Activated CD4-positive, alpha-beta T cell treated with anti-CD3 and anti-CD28 coated beads, Interleukin-2, amount 50 U/mL, for 4 hours (primary cell): ENCODE data around the gene DDI1.
"Not testable (repeated sequence)": the region's sequence is repeated elsewhere in the genome, so short reads cannot be mapped to it uniquely, and the experiment has no call there.

Source experiments
- DNase-seq, 2 experiments: peaks; one replicate each; pipeline ENCODE4 v3.0.0-alpha.2; 2020

DDI1 gene

DNA sequence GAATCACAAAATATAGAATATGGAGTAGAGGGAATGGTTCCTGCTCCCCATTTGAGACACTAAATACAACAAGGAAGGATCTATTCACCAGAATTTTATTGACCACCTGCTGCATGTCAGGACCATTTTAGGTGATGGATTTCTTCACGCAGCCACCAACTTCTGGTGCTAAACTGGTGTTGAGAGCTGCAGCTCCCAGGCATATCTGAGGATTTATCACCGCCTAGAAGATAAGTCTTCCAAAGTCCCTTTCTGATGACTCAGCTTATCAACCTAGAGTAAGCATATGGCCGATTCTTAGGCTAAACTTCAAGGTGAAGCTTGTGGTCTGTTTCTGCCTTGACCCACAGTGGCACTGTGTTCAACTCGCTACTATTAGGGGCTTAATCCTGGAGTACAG is 6.7 kb downstream of the DDI1 start:
- no peak for DNase-seq

DNA sequence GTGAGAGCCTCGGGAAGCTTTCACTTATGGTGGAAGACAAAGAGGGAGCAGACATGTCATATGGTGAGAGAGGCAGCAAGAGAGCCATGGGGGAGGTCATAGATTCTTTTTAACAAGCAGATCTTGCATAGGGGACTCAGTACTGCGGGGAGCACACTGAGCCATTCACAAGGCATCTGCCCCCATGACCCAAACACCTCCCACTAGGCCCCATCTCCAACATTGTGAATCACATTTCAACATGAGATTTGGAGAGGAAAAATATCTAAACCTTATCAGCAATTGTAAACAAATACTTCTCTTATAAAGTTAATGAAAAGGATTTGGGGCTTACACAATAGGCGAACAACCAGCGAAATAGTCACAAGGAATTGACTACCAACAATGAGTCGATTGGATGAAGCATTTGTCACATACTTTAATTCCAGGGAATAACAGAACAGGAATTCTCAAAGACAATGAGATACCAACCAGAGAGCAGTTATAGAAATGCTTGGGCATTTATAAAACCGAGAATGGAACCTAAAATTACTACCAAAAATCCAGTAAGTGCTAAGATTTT is 7.3 kb downstream of the DDI1 start:
- no peak for DNase-seq

DNA sequence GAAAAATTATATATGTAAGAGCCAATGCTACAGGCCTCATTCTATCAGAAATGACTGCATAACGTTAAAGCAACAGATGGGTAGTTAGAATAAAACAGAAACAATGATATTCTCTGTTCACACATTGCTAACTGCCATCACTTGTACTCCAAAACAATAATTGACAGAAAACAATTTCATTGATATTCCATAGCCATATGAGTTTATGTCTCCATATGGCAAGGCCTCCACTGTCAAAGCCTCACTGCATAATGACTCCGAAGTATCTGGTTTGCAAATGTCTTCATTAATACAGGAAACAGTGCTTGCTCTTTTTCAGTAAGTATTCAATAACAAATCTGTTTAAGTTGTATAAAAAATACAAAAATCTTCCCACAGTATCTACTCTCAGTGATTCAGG is 9.9 kb downstream of the DDI1 start:
- DNase-seq = no peak

DNA sequence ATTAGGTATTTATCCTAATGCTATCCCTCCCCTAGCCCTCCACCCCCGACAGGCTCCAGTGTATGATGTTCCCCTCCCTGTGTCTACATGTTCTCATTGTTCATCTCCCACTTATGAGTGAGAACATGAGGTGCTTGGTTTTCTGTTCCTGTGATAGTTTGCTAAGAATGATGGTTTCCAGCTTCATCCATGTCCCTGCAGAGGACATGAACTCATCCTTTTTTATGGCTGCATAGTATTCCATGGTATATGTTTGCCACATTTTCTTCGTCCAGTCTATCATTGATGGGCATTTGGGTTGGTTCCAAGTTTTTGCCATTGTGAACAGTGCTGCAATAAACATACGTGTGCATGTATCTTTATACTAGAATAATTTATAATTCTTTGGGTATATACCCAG is 10.4 kb downstream of the DDI1 start:
- not testable (repeated sequence) for DNase-seq

DNA sequence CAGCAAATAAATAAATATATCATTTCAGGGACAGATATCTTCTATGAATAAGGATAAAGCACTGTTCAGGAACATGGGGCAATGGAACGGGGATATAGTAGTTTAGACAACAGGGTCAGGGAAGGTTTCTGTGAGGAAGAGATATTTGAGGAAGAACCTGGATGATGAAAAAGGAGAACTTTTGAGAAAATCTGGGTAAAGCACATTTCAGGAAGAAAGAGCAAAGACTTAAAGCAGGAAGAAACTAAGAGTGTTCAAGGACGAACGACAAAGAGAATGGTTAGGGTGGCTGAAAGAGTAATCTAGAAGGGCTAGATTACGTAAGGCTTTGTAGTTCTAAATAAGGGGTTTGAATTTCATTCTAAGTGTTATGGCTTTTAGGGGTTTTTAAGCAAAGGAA is 12.7 kb downstream of the DDI1 start:
- DNase-seq = no peak

DNA sequence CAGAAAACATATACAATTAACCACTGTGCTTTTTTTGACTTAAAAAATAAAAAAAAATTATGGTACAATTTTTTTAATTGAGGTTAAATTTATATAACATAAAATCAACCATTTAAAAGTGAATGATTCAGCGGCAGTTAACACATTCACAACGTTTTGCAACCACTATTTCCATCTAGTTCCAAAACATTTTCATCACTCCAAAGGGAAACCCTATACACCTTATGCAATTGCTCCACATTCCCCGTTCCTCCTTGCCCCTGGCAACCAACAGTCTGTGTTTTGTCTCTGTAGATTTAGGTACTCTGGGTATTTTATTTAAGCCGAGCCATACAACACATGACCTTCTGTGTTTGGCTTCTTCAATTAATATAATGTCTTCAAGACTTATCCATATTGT is 15.3 kb downstream of the DDI1 start:
- DNase-seq = no peak

DNA sequence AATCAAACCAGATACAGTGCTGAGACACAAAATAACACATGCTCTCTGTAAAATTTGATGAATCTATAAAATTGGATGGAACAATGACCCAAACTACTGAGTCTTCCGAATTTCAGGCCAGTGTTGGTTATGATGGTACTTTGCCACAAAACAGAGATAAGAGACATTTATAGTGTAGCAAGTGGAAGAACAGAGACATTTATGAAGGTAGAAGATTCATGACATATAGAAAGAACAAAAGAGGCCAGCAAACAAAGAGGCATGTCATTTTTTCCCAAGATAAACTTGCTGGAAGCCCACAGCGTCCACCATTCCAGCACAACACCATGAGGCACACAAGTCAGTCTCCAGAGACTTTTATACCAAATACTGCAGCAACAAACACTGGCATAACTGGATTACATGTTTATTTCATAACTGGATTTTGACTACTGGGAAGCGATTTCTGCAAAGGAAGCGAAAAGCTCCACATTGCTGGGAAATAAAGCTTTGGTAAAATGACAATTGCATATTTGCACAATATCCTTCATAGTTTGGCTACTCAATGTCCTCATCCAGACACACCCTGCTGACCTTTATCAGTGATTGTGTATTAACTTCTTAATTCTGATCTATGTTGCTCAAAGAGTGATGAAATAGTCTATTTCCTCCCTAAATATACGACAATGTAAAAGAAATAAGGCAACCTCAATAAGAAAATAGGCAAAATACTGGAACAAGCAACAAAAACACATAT is 17.5 kb downstream of the DDI1 start:
- DNase-seq = no peak

DNA sequence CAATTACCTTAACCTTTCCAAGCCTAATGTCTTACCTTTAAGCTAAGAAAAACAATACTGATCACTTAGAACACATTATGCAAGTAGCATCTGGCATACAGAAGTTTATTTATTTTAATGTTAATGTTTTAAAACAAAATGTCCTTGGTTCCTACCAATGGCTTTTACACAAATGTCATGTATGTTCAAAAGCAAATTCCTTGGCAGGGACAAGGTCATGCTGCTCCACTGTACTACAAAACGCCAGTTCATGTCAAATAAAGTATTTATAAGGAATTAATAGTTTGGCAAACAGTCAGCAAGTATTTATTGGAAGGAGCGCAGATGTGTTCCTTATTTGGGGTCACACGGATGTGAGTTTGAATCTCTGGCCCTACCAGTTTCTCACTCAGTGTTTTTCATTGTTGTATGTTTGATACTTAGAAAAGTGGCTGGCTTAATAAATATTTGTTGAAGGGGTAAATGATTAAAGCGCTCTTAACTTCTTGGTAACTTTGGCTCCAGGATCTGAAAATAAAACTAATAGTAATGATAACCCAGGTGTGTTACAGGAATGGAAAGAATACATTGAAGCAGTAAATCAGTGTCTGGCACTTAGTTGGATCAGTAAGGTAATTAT is 18.6 kb downstream of the DDI1 start:
- no peak for DNase-seq

DNA sequence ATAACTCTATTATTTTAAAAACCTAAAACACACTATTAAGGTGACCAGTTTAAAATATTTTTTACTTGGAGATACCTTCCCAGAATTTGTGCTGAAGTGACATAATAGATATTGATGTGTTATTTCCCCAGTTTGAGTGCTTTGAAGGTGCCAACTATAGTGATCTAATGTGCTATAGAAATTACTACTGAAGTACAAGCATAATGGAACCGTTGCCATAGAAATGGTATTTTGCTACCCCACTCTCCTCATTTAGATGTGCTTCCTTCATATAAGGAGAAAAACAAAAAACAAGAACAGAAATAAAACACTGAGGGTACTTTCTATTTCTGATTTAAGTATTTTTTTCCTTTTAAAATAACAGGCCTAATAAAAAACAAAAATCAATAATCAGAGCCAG is 19.2 kb downstream of the DDI1 start:
- no peak for DNase-seq

DNA sequence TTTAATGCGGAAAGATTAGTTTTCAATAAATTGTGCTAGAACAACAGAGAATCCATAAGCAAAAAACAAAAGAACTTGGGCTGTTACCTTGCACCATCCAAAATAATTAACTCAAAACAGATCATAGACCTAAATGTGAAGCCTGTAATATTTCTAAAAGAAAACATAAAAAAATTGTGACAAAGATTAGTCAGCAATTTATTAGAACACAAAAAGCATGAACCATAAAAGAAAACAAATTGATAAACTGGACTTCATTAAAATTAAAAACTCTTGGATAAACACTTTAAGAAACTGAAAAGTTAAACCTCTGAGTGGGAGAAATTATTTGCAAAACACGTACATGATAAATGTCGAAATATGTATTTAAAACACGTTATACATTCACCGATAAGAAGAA is 21.5 kb downstream of the DDI1 start:
- no peak for DNase-seq

DNA sequence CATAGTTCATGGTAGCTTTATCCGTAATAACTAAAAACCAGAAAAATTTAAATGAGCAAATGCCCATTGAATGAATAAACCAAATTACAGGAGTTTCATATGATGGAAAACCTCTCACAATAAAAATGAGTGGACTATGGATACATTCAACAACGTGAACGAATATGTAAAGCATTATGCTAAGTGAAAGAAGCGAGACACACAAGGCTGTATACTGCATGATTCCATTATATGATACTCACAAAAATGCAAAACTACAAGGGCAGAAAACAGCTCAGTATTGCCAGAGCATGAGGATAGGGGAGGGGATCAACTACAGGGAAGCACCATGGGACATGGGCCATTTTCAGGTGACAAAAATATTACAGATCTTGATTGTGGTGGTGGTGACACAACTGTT is 22.2 kb downstream of the DDI1 start:
- no peak for DNase-seq

DNA sequence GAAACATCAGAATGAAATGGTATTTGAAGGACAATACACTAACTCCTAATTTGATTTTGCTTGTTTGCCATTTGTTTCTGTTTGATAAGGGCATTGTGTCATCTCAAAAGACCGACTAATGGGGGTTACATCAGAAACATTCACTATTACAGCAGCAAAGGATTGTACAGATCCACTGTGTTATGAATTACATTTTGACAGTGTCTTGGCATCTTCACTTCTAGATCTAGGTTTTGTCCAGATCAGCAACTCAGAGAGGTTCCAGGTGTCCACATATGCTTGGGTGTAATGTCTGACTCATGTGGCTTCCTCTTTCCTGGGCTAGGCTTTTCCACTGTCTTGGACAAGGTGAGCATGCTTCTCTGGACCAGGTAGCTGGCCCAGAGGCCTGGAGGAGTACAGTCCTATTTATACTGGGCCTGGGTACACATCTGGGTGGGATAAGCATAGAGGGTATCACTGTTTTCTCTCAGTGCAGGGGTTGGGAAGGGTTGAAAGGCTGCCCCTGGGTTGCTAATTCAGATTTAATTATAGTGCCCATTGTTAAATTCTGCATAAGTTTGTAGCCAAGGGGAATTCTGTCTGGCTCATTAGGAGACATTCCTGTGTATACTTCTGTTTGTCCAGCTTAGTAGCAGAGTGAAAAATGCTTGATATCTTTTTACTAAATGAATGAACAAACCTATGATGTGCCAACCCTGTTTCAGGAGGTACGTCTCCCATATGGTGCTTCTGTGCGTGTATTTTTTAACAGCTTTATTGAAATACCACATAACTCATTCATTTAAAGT is 23.8 kb downstream of the DDI1 start:
- DNase-seq = no peak

DNA sequence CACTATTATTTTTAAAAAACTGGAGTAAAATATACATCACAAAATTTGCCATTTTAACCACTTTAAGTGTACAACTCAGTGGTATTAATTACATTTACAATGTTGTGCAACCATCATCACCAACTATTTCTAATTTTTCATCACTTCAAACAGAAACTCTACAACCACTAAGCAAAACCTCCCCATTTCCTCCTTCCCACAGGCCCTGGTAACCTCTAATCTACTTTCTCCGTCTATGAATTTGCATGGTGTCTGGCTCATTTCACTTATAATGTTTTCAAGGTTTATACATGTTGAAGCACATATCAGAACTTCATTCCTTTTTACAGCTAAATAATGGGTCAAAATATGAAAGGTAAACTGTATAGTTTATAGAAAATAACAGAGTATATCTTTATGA is 24.4 kb downstream of the DDI1 start:
- no peak for DNase-seq

DNA sequence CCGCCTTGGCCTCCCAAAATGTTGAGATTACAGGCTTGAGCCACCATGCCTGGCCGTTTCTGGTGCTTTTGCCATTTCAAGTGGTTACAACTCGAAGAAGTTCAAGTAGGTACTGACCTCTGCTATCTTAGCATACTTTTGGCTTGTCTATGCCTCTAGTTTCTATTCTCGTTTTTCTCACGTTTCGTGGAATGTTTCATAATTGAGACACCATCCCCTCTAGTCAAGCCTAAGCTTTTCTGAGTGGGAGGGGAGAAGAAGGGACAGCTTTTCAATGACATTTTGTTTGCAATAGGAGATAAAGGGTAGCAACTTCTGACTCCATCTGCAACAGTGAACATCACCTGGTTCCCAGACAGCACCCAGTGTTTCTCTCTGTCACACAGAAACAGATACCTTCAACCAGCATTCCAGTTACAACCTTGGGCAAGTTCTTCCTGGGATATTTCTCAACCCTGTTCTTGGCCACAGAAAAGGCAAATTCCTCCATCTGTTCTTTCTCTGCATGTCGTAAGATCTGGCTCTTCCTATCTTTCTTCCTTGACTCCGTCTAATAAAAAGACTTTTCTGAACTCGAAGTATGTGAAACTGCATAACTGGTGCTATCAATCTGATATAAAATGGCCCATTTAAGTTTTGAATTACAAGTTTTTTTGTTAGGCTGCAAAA is 25.5 kb downstream of the DDI1 start:
- no peak for DNase-seq

DNA sequence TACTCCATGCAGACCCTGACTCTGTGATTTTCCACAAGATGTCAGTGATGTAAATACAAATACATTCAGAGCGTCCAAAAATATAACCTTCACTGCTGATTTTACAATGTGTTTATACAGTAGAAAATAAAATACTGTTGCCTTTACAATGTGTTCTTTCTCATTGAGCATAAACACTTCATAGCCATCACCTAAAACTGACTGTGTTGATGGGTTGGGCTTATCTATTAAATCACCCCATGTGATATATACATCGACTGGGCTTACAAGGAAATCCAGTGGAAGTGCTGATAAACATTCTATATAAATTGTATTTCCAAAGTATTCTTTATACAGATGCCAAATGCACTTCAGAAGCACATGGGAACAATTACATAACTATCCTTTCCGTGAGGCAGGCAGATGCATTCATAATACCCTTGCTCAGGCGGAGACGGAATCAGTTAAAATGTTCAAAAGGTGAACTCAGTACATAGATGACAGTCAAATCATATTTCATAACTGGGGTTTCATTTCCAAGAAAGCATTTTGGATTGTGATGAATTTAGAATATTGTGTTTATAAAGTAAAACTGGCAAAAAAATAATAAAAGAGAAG is 27.7 kb downstream of the DDI1 start:
- DNase-seq = no peak

DNA sequence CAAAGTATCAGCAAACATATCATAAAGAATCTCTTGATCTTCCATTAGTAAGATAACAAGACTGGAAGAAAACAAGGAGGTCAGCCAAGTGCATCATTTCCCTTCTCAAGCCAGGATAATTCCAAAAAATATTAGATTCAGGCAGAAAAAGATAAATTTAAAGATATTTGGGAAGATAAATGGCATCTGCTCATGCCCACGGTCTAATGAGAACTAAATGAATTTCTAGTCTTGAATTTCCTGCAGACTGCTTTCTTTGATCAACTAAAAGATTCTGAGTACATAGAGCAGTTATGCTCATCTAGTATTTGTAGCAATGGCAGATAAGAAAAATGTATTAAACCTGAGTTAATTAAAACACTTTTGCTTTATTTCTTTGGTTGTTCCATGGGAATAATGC is 31.1 kb downstream of the DDI1 start:
- DNase-seq = no peak

DNA sequence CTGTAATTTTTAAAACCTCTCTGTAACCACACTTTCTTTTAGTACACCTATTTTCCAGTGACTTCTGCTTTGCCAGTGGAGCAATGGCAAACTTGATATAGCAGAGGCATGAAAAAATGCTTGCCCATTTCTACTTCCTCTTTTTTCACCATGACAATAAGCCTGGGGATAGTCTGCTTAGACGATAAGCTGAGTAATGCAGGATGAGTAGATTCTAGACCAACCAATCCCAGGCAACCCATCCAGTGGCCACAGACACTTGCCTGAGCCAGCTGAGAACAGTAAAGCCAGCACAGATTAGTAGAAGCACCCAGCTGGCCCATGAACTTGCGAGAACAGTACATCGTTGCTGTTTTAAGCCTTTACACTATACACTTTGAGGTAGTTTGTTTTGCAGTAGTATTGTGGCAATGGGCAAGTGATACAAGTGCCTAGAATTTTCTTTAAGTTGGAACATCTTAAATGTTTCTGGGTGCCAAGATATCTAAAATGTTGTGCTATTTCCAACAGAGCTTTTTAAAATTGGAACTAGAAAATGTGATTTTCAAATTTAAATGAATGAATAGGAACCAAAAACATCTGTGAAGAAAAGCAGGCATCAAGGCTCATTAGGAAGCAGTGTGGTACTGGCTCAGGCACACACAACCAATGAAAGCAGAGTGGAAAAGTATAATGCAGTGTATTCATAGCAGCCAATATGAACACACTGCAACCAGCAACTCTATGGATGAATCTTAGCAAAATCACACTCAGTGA is 37.7 kb downstream of the DDI1 start:
- no peak for DNase-seq

DNA sequence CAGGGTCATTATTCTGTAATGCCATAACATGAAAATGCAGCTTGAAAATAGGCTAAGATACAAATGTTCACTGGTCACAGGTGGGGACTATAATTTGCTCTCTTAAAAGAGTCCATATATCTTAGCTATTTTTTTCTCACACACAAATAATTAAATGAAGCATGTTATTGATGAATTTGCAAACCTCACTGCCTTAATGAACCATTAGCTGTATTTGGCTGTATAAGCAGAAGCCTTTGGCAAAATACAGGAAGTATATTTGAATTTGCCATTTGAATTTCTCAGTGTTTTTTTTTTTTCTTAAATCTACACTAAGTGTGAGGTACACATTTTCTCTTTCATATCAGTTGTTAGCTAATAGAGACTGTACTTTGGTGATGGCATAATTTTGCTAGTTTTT is 38.7 kb downstream of the DDI1 start:
- no peak for DNase-seq

DNA sequence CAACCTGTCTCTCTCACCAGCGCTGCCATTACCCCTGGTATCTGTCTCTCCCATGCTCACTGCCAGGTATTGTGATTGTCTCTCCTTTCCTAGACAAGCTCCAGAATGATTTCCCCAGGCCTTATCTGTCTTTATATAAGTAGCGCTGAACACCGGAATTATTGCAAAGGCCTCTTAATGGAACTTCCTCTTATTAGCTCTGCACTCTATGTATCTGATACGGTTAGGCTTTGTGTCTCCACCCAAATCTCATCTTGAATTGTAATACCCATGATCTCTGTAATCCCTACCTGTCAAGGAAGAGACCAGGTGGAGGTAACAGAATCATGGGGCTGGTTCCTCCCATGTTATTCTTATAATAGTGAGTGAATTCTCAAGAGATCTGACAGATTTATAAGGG is 39.3 kb downstream of the DDI1 start:
- no peak for DNase-seq

DNA sequence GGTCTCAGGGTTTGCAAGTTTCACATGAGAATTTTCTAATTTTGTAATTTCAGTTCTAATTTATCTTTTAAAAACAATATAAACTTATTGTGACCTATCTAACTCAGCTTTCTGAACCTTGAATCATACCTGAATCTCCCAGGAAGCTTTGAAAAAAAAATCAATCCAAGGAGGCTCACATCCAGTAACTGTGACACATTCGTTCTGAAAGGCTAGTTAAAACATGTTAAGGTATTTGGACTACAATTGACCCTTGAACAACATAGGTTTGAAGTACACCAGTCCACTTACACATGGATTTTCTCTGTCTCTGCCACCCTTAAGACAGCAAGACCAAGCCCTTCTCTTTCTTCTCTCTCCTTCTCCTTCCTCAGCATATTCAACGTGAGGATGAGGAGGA is 40.0 kb downstream of the DDI1 start:
- no peak for DNase-seq

DNA sequence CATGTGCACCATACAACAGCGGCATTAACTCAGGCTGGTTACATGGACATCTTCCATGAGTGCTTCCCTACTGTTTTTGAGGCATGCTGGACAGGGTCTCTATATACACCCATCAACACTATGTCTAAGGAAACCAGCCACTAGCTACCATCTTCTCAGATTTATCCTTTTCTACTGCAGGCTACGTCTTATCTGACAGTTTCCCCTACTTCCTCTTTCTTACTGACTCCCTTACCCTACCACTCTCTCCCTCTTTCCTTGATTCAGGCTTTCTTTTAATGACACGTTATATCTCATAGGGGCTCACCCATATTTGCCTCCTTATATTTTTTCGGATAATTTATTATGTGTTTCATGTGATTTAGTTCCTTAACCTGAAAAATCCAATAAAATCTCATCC is 41.8 kb downstream of the DDI1 start:
- DNase-seq = no peak

DNA sequence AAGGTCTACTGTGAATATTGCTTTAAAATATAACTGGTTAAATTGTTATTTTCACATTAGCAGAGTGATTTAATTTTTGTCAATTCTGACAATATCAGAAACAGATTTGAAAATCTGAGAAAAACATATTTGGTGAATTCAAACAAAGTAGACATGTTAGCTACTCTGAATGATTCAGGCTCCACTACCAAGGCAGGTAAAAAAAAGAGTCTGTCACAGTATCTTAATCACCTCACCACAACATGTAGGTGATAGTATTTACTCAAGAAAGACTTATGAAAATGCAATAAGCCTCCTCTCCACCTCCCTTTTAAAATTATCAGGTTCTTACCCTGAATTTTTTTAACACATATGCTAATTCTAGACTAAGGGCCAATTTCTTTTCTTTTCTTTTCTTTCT is 42.6 kb downstream of the DDI1 start:
- no peak for DNase-seq
